K562 (cell line): ENCODE results near the gene GET4. TPM values are rescaled to one million over a fixed set of nuclear protein-coding genes. Genes with fewer than 3 reads are reported as not detected.
A peak's percentile ranks its signal among the peaks of the same experiment; 100 is the strongest.

Experiments
- HDAC1 ChIP-seq, 2 experiments: fragments of 450-650 bp; IDR thresholded peaks; 2 replicates each; pipeline ENCODE4 v1.6.1; 2016 to 2017; ENCODE audit warnings: inconsistent platforms in 1 of 2, mild to moderate bottlenecking in 1 of 2, moderate library complexity in 1 of 2
- HMG20A ChIP-seq: fragments of 450-650 bp; formaldehyde crosslinking; conservative IDR thresholded peaks from 2 replicates; pipeline ENCODE4 v1.4.0; 2020; ENCODE audit warnings: mild to moderate bottlenecking, mixed read lengths
- HNRNPLL ChIP-seq: fragments of 200-400 bp; formaldehyde crosslinking; IDR thresholded peaks from 2 replicates; pipeline ENCODE4 v1.6.1; 2017; ENCODE audit warnings: low read length, low read depth, mild to moderate bottlenecking; ENCODE audit not compliant: poor library complexity, severe bottlenecking
- JUN ChIP-seq, 2 experiments: sonication (generic) in 1 of 2; formaldehyde crosslinking in 1 of 2; IDR thresholded peaks; 2 replicates each; pipeline versions ENCODE4 v1.6.1 to v1.8.0; 2012 to 2022; ENCODE audit warnings: borderline replicate concordance in 2 of 2, mild to moderate bottlenecking in 2 of 2, improper control_type of control experiment in 1 of 2, low read depth in 1 of 2, low read length in 1 of 2, missing genetic modification reagents in 1 of 2
- KDM5B ChIP-seq: fragments of 200-600 bp; sonication (generic); IDR thresholded peaks from 2 replicates; pipeline ENCODE4 v1.6.1; 2012; ENCODE audit warnings: low read depth, mild to moderate bottlenecking, moderate library complexity, low read length, control low read depth, inconsistent platforms; ENCODE audit not compliant: insufficient replicate concordance
- POLR2G ChIP-seq: fragments of 200-400 bp; formaldehyde crosslinking; IDR thresholded peaks from 2 replicates; pipeline ENCODE4 v1.6.1; 2017; ENCODE audit warnings: low read depth, mild to moderate bottlenecking, antibody characterized with exemption, low read length, moderate library complexity
- RCOR1 ChIP-seq, 2 experiments: IDR thresholded peaks; 2 replicates each; pipeline ENCODE4 v1.6.1; 2012; ENCODE audit warnings: low read depth in 2 of 2, low read length in 2 of 2, borderline replicate concordance in 1 of 2, improper control_type of control experiment in 1 of 2
- XRCC4 ChIP-seq: IDR thresholded peaks from one replicate; pipeline ENCODE4 v1.6.1; 2011; ENCODE audit not compliant: insufficient read depth, insufficient read length; ENCODE audit errors: extremely low read depth
- YBX1 ChIP-seq: fragments of 450-650 bp; IDR thresholded peaks from 2 replicates; pipeline ENCODE4 v1.7.1; 2016; ENCODE audit warnings: mild to moderate bottlenecking
- ZFX ChIP-seq: sonication (generic); formaldehyde crosslinking; IDR thresholded peaks from 2 replicates; pipeline ENCODE4 v1.8.0; 2022; ENCODE audit warnings: mild to moderate bottlenecking, missing genetic modification reagents, moderate library complexity
- ZNF197 ChIP-seq: fragments of 200-800 bp; sonication (Bioruptor generic); IDR thresholded peaks from 2 replicates; pipeline ENCODE4 v1.6.1; 2016; ENCODE audit warnings: low read depth, missing genetic modification characterization, missing compliant biosample characterization
- polyA plus RNA-seq, 8 experiments: library from polyadenylated mRNA; depleted of rRNA in 4 of 8; stranded (reverse) in 5 of 8; unstranded in 3 of 8; fragments of >200 nt; fragmentation: Nextera tagmentation in 2 of 8; fragmentation: Illumina TruSeq in 1 of 8; extraction: Ambion mirVana in 2 of 8; extraction: Trizol in 1 of 8; gene quantifications; 2 replicates each; pipeline versions ENCODE4 v1.2.1 to v1.2.3, GENCODE V29; 2011 to 2014; ENCODE audit warnings: inconsistent platforms in 1 of 8, missing spikeins in 1 of 8
- total RNA-seq, 7 experiments: library from RNA; depleted of rRNA in 6 of 7; stranded (reverse); fragments of >200 nt in 6 of 7; fragmentation: Illumina TruSeq in 2 of 7; extraction: Trizol in 2 of 7; gene quantifications; 2 replicates each; pipeline versions ENCODE4 v1.2.1 to v1.2.3, GENCODE V29; 2011 to 2021; ENCODE audit warnings: low replicate concordance in 1 of 7
- TF ChIP-seq, protein P1 (sequence below), 2 experiments: fragments of 450-650 bp in 1 of 2; sonication (generic) in 1 of 2; formaldehyde crosslinking in 1 of 2; IDR thresholded peaks; 2 replicates each; pipeline versions ENCODE4 v1.7.1 to v1.9.0; 2016 to 2022; ENCODE audit warnings: inconsistent platforms in 1 of 2, mild to moderate bottlenecking in 1 of 2, missing genetic modification reagents in 1 of 2
- TF ChIP-seq, protein P2 (sequence below), 3 experiments: fragments of 200-800 bp in 1 of 3; sonication (Bioruptor generic) in 1 of 3; sonication (generic) in 1 of 3; formaldehyde crosslinking in 1 of 3; IDR thresholded peaks; 2 replicates each; pipeline versions ENCODE4 v1.6.1 to v1.8.0; 2016 to 2022; ENCODE audit warnings: mild to moderate bottlenecking in 2 of 3, missing compliant biosample characterization in 2 of 3, missing genetic modification characterization in 2 of 3, missing genetic modification reagents in 1 of 3
- TF ChIP-seq, protein P3 (sequence below), 2 experiments: fragments of 450-650 bp in 1 of 2; sonication (generic) in 1 of 2; formaldehyde crosslinking in 1 of 2; IDR thresholded peaks in 1 of 2; conservative IDR thresholded peaks in 1 of 2; 2 replicates each; pipeline versions ENCODE4 v1.6.1 to v1.8.1; 2016 to 2023; ENCODE audit warnings: mild to moderate bottlenecking in 2 of 2, moderate library complexity in 2 of 2, inconsistent platforms in 1 of 2, missing genetic modification reagents in 1 of 2

The GET4 gene
- total and polyA plus RNA-seq, 9 of the 15 experiments (the other 6 are each of a cell fraction or from before 2014, with no cell fraction given), result 0.99 to 122 (median 40.4) TPM

DNA sequence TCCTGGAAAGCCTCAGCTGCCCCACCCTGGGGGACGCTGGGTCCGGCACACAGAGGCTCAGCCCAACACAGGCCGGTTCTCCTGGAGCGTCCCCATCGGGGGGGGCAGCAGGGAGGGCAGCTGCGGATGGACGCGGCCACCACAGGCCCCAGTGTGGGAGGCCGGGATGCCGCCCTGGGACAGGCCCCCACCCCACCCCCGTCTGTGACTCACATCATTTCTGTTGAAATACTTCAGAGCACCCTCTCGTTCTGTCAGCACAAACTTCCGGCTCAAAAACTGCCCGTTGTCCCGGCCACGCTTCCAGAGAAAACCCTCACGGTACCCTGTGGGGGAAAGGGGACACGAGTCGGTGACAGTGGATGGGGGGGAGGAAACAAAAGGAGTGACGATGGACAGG, 28.5 kb downstream of the GET4 start (continued):
- TF ChIP-seq, protein P1, sequence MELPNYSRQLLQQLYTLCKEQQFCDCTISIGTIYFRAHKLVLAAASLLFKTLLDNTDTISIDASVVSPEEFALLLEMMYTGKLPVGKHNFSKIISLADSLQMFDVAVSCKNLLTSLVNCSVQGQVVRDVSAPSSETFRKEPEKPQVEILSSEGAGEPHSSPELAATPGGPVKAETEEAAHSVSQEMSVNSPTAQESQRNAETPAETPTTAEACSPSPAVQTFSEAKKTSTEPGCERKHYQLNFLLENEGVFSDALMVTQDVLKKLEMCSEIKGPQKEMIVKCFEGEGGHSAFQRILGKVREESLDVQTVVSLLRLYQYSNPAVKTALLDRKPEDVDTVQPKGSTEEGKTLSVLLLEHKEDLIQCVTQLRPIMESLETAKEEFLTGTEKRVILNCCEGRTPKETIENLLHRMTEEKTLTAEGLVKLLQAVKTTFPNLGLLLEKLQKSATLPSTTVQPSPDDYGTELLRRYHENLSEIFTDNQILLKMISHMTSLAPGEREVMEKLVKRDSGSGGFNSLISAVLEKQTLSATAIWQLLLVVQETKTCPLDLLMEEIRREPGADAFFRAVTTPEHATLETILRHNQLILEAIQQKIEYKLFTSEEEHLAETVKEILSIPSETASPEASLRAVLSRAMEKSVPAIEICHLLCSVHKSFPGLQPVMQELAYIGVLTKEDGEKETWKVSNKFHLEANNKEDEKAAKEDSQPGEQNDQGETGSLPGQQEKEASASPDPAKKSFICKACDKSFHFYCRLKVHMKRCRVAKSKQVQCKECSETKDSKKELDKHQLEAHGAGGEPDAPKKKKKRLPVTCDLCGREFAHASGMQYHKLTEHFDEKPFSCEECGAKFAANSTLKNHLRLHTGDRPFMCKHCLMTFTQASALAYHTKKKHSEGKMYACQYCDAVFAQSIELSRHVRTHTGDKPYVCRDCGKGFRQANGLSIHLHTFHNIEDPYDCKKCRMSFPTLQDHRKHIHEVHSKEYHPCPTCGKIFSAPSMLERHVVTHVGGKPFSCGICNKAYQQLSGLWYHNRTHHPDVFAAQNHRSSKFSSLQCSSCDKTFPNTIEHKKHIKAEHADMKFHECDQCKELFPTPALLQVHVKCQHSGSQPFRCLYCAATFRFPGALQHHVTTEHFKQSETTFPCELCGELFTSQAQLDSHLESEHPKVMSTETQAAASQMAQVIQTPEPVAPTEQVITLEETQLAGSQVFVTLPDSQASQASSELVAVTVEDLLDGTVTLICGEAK (IDR thresholded peaks at IDR 0.05), result peak; percentile 15; the same call in 1 of the 2 replicates
- TF ChIP-seq, protein P1 (CRISPR knock-in tag; IDR thresholded peaks at IDR 0.05), result no peak
- TF ChIP-seq RCOR1 (IDR thresholded peaks at IDR 0.05; ENCODE audit: borderline replicate concordance in 1 of 2, low read depth in 2 of 2, low read length in 2 of 2), result peak in 1 of 2 experiments; percentile 38; a peak in 1 of 4 replicates
- TF ChIP-seq ZFX (CRISPR knock-in tag), result peak; percentile 2; the same call in 1 of the 2 replicates
- TF ChIP-seq POLR2G, result peak; percentile 62
- TF ChIP-seq JUN (IDR thresholded peaks at IDR 0.05; ENCODE audit: borderline replicate concordance, low read depth, low read length), result 0 out of 2 replicates have a peak, but pooled peaks have one; percentile 43
- TF ChIP-seq JUN (CRISPR knock-in tag; IDR thresholded peaks at IDR 0.05; ENCODE audit: borderline replicate concordance), result no peak
- no peak for TF ChIP-seq HNRNPLL
- TF ChIP-seq, protein P2, sequence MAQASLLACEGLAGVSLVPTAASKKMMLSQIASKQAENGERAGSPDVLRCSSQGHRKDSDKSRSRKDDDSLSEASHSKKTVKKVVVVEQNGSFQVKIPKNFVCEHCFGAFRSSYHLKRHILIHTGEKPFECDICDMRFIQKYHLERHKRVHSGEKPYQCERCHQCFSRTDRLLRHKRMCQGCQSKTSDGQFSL (CRISPR knock-in tag; IDR thresholded peaks at IDR 0.05), result peak; percentile 53
- TF ChIP-seq, protein P2 (tag; IDR thresholded peaks at IDR 0.05), result no peak
- no peak for TF ChIP-seq YBX1
- no peak for TF ChIP-seq HMG20A (CRISPR knock-in tag)
- peak in 1 of 2 experiments; percentile 20; a peak in 1 of 4 replicates for TF ChIP-seq HDAC1 (IDR thresholded peaks at IDR 0.05)
- no peak for TF ChIP-seq ZNF197 (CRISPR knock-in tag)
- TF ChIP-seq, protein P3, sequence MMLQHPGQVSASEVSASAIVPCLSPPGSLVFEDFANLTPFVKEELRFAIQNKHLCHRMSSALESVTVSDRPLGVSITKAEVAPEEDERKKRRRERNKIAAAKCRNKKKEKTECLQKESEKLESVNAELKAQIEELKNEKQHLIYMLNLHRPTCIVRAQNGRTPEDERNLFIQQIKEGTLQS (IDR thresholded peaks at IDR 0.05), result peak; percentile 46; the same call in 1 of the 2 replicates
- TF ChIP-seq, protein P3 (CRISPR knock-in tag; conservative IDR thresholded peaks at IDR 0.05), result no peak
- peak; percentile 54 for TF ChIP-seq KDM5B
- no peak for TF ChIP-seq XRCC4
